ENCODE measurements around the gene SEMA3E. TPM values are rescaled to one million over a fixed set of nuclear protein-coding genes. Genes with fewer than 3 reads are reported as not detected.

SEMA3E gene
- total and polyA plus RNA-seq, 10 of the 15 experiments (the other 5 are each of a cell fraction or from before 2014, with no cell fraction given), result 0.08 to 2.0 (median 0.82) TPM

DNA sequence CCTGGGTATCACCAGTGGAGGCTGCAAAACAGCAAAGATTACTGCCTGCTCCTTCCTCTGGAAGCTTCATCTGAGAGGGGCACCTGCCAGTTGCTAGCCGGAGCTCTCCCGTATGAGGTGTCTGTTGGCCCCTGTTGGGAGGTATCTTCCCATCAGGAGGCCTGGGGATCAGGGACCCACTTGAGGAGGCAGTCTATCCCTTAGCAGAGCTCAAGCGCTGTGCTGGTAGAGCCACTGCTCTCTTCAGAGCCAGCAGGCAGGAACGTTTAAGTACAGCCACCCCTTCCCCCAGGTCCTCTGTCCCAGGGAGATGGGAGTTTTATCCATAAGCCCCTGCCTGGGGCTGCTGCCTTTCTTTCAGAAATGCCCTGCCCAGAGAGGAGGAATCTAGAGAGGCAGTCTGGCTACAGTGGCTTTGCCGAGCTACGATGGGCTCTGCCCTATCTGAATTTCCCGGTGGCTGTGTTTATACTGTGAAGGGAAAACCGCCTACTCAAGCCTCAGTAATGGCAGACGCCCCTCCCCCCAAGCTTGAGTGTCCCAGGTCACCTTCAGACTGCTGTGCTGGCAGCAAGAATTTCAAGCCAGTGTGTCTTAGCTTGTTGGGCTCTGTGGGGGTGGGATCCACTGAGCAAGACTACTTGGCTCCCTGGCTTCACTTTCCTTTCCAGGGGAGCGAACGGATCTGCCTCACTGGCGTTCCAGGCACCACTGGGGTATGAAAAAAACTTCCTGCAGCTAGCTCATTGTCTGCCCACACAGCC lies 19.6 kb downstream of the SEMA3E start:
- intact Hi-C loops (cut with micrococcal nuclease; ENCODE audit: unreplicated experiment), result no loop called here
- ATAC-seq, result no peak
- 27% methylated on average over 12 of the region's 12 CpGs for WGBS (ENCODE audit: insufficient coverage, insufficient replicate concordance, low lambda C conversion rate, missing lambda C conversion rate)
- no peaks in the 10 kb centered on the region for H4K20me1 ChIP-seq (ENCODE audit: control insufficient read depth, insufficient read depth)
- no peak overlapping the region for H3K27ac ChIP-seq (ENCODE audit: control insufficient read depth, insufficient read depth)
- DNase-seq (ENCODE audit: low read depth, low spot score), result no peak
- CTCF ChIA-PET, result no interaction called here
- H3K27me3 ChIP-seq (replicated peaks in 1 of 2; ENCODE audit: control insufficient read depth in 2 of 2, insufficient read depth in 2 of 2, low read length in 1 of 2), result no peaks in the 10 kb centered on the region
- POLR2A ChIA-PET, result no interaction called here
- H3K79me2 ChIP-seq (ENCODE audit: control insufficient read depth, insufficient read depth, low read length), result no peaks in the 10 kb centered on the region
- no peak overlapping the region for H3K9ac ChIP-seq (ENCODE audit: control insufficient read depth, insufficient read depth, low read length)
- SMC1A ChIA-PET (ENCODE audit: uncharacterized antibody, unreplicated experiment), result no interaction called here
- H3K36me3 ChIP-seq (ENCODE audit: control insufficient read depth in 2 of 2, insufficient read depth in 2 of 2, low read length in 1 of 2), result no peaks in the 10 kb centered on the region
- H3K4me3 ChIP-seq, result no peak overlapping the region
- H3K9me3 ChIP-seq (replicated peaks; ENCODE audit: control insufficient read depth, insufficient read depth, low read length), result no peaks in the 10 kb centered on the region
- RAD21 ChIA-PET (ENCODE audit: unreplicated experiment), result no interaction called here
- no peak overlapping the region for H3K4me2 ChIP-seq (ENCODE audit: control insufficient read depth, insufficient read depth)
- H3K4me1 ChIP-seq (ENCODE audit: control insufficient read depth, insufficient read depth, low read length), result no peaks in the 10 kb centered on the region
- no TSS peak for BruUV-seq (replicated peaks)
- in situ Hi-C loops (cut with MboI), result no loop called here
- no peak overlapping the region for H2AFZ ChIP-seq (ENCODE audit: control insufficient read depth, low read depth, low read length)
- FAIRE-seq, result no peak
- TF ChIP-seq KLF5 (IDR thresholded peaks at IDR 0.05; ENCODE audit: partially characterized antibody) (no peak), PML (IDR thresholded peaks at IDR 0.05; ENCODE audit: low read length) (no peak), RUNX3 (IDR thresholded peaks at IDR 0.05; ENCODE audit: low read length) (no peak), MEF2A (IDR thresholded peaks at IDR 0.05; ENCODE audit: insufficient read depth, low read depth, low read length) (no peak), ZZZ3 (IDR thresholded peaks at IDR 0.05; ENCODE audit: control insufficient read depth, insufficient read length, low read depth) (no peak), BHLHE40 (IDR thresholded peaks at IDR 0.05; ENCODE audit: borderline replicate concordance in 1 of 2, low read depth in 2 of 2, low read length in 1 of 2) (no peak), EGR1 (IDR thresholded peaks at IDR 0.05; ENCODE audit: borderline replicate concordance in 1 of 2, low read depth in 2 of 2, low read length in 2 of 2) (no peak), BRCA1 (IDR thresholded peaks at IDR 0.05; ENCODE audit: low read depth, low read length) (no peak), NRF1 (conservative IDR thresholded peaks at IDR 0.05; ENCODE audit: low read depth, low read length) (no peak), KAT2A (conservative IDR thresholded peaks at IDR 0.05; ENCODE audit: control insufficient read depth, low read depth, low read length) (no peak)
- TF ChIP-seq, protein P1, sequence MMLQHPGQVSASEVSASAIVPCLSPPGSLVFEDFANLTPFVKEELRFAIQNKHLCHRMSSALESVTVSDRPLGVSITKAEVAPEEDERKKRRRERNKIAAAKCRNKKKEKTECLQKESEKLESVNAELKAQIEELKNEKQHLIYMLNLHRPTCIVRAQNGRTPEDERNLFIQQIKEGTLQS (IDR thresholded peaks at IDR 0.05; ENCODE audit: borderline replicate concordance, extremely low read depth, low read depth, low read length), result no peak
- TF ChIP-seq, protein P2, sequence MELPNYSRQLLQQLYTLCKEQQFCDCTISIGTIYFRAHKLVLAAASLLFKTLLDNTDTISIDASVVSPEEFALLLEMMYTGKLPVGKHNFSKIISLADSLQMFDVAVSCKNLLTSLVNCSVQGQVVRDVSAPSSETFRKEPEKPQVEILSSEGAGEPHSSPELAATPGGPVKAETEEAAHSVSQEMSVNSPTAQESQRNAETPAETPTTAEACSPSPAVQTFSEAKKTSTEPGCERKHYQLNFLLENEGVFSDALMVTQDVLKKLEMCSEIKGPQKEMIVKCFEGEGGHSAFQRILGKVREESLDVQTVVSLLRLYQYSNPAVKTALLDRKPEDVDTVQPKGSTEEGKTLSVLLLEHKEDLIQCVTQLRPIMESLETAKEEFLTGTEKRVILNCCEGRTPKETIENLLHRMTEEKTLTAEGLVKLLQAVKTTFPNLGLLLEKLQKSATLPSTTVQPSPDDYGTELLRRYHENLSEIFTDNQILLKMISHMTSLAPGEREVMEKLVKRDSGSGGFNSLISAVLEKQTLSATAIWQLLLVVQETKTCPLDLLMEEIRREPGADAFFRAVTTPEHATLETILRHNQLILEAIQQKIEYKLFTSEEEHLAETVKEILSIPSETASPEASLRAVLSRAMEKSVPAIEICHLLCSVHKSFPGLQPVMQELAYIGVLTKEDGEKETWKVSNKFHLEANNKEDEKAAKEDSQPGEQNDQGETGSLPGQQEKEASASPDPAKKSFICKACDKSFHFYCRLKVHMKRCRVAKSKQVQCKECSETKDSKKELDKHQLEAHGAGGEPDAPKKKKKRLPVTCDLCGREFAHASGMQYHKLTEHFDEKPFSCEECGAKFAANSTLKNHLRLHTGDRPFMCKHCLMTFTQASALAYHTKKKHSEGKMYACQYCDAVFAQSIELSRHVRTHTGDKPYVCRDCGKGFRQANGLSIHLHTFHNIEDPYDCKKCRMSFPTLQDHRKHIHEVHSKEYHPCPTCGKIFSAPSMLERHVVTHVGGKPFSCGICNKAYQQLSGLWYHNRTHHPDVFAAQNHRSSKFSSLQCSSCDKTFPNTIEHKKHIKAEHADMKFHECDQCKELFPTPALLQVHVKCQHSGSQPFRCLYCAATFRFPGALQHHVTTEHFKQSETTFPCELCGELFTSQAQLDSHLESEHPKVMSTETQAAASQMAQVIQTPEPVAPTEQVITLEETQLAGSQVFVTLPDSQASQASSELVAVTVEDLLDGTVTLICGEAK (IDR thresholded peaks at IDR 0.05; ENCODE audit: borderline replicate concordance), result no peak
- TF ChIP-seq, protein P3, sequence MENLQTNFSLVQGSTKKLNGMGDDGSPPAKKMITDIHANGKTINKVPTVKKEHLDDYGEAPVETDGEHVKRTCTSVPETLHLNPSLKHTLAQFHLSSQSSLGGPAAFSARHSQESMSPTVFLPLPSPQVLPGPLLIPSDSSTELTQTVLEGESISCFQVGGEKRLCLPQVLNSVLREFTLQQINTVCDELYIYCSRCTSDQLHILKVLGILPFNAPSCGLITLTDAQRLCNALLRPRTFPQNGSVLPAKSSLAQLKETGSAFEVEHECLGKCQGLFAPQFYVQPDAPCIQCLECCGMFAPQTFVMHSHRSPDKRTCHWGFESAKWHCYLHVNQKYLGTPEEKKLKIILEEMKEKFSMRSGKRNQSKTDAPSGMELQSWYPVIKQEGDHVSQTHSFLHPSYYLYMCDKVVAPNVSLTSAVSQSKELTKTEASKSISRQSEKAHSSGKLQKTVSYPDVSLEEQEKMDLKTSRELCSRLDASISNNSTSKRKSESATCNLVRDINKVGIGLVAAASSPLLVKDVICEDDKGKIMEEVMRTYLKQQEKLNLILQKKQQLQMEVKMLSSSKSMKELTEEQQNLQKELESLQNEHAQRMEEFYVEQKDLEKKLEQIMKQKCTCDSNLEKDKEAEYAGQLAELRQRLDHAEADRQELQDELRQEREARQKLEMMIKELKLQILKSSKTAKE (IDR thresholded peaks at IDR 0.05; ENCODE audit: low read depth, poor library complexity, severe bottlenecking), result no peak
- TF ChIP-seq, protein P4, sequence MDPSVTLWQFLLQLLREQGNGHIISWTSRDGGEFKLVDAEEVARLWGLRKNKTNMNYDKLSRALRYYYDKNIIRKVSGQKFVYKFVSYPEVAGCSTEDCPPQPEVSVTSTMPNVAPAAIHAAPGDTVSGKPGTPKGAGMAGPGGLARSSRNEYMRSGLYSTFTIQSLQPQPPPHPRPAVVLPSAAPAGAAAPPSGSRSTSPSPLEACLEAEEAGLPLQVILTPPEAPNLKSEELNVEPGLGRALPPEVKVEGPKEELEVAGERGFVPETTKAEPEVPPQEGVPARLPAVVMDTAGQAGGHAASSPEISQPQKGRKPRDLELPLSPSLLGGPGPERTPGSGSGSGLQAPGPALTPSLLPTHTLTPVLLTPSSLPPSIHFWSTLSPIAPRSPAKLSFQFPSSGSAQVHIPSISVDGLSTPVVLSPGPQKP (IDR thresholded peaks at IDR 0.05; ENCODE audit: low read depth, low read length), result no peak

Measured in GM12878 (cell line).